Measurements from ENCODE around the gene ZBTB46.

Gene ZBTB46

DNA sequence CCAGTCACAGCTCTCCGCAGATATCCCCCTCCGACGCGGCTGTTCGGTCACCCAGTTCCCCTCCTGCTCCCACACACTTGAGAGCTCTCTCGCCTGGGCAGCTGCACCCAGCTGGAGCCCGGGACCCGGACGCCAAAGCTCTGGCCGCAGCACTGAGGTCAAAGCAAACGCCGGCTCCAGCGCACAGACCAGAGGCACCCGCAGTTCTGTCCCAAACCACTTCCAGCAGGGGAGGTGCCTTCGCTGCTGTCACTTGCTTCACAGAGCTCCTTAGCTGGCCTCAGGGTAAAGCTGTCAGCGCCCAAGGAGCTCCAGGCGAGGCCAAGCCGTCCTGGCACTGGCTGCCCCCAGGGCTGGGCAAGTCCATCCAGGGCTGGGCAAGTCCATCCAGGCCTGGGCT lies 63.6 kb downstream of the ZBTB46 start:
- peaks cover 59% of the 10 kb centered on the region for H3K36me3 Mint-ChIP-seq (ENCODE audit: low read depth)
- no peak overlapping the region for H3K4me3 Mint-ChIP-seq
- H3K27me3 Mint-ChIP-seq (ENCODE audit: low read depth) = no peaks in the 10 kb centered on the region
- TF ChIP-seq, protein P1, sequence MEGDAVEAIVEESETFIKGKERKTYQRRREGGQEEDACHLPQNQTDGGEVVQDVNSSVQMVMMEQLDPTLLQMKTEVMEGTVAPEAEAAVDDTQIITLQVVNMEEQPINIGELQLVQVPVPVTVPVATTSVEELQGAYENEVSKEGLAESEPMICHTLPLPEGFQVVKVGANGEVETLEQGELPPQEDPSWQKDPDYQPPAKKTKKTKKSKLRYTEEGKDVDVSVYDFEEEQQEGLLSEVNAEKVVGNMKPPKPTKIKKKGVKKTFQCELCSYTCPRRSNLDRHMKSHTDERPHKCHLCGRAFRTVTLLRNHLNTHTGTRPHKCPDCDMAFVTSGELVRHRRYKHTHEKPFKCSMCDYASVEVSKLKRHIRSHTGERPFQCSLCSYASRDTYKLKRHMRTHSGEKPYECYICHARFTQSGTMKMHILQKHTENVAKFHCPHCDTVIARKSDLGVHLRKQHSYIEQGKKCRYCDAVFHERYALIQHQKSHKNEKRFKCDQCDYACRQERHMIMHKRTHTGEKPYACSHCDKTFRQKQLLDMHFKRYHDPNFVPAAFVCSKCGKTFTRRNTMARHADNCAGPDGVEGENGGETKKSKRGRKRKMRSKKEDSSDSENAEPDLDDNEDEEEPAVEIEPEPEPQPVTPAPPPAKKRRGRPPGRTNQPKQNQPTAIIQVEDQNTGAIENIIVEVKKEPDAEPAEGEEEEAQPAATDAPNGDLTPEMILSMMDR (IDR thresholded peaks at IDR 0.05; ENCODE audit: unreplicated experiment in 3 of 3) = no peak
- H3K9me3 Mint-ChIP-seq = no peaks in the 10 kb centered on the region
- no peaks in the 10 kb centered on the region for H3K4me1 Mint-ChIP-seq
- no peak overlapping the region for H3K27ac Mint-ChIP-seq

DNA sequence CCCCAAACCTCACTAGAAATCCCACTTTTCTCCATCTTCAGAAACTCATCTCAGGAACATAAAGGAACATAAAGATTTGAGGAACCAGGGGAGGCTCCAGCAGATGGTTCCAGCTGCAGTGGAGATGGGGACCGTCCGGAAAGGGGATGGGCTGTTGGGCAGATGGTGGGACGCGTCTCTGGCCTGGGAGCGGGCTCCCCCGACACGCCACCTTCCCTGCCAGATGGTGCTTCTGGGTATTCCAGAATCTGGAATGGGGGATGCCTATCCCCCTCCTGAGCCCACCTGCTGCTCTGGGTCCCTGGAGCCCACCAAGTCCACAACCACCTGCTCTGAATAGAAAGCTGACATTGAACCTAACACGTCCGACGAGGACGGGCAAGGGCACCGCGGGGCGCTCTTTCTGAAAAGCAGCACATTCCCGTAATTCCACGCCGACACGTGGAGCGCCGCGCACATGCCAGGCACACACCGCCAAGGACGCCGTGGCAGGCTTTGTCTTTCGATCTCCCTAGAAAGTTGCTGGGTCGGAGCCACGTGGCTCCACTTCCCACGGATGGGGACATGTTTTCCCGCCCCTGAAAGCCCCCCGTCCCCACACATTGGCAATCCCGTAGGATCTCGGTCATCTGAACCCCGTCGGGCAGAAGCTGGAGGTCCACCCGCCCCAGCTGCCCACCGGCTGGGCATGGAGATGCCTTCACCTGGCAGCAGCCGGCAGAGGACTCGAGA lies 64.2 kb downstream of the ZBTB46 start:
- no peaks in the 10 kb centered on the region for H3K4me1 Mint-ChIP-seq
- H3K9me3 Mint-ChIP-seq = no peaks in the 10 kb centered on the region
- peaks cover 64% of the 10 kb centered on the region for H3K36me3 Mint-ChIP-seq (ENCODE audit: low read depth)
- no peaks in the 10 kb centered on the region for H3K27me3 Mint-ChIP-seq (ENCODE audit: low read depth)
- H3K4me3 Mint-ChIP-seq = no peak overlapping the region
- H3K27ac Mint-ChIP-seq = no peak overlapping the region
- TF ChIP-seq, protein P1 (IDR thresholded peaks at IDR 0.05; ENCODE audit: unreplicated experiment in 3 of 3) = no peak

DNA sequence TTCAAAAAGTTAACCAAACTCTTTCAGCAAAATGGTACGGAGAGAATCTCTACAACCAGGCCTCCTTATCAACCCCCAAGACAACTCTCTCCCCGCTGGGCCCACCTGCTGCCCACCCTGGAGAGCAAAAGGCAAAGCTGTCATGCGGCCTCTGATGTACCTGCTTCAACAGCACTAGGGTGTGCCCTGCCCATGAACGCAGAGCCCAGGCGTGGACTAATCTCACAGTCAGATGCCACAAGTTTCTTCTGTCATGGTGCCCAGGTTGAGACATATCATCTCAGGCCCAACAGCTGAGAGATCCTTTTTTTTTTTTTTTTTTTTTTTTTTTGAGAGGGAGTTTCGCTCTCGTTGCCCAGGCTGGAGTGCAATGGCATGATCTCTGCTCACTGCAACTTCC lies 65.2 kb downstream of the ZBTB46 start:
- H3K36me3 Mint-ChIP-seq (ENCODE audit: low read depth) = peaks cover 71% of the 10 kb centered on the region
- TF ChIP-seq, protein P1 (IDR thresholded peaks at IDR 0.05; ENCODE audit: unreplicated experiment in 3 of 3) = no peak
- H3K9me3 Mint-ChIP-seq = no peaks in the 10 kb centered on the region
- peaks cover 2% of the 10 kb centered on the region for H3K27me3 Mint-ChIP-seq (ENCODE audit: low read depth)
- no peaks in the 10 kb centered on the region for H3K4me1 Mint-ChIP-seq
- no peak overlapping the region for H3K27ac Mint-ChIP-seq
- no peak overlapping the region for H3K4me3 Mint-ChIP-seq

- Mint-ChIP-seq H3K27me3 (ENCODE audit: low read depth) (peaks cover 4% of the 10 kb centered on the region), H3K9me3 (no peaks in the 10 kb centered on the region), H3K4me1 (no peaks in the 10 kb centered on the region), H3K4me3 (no peak overlapping the region), H3K27ac (no peak overlapping the region), H3K36me3 (ENCODE audit: low read depth) (peaks cover 72% of the 10 kb centered on the region)
- TF ChIP-seq, protein P1 (IDR thresholded peaks at IDR 0.05; ENCODE audit: unreplicated experiment in 3 of 3) = no peak
These were observed 65.8 kb downstream of the ZBTB46 start for GRCh38 chr20:63765082-63765873.

DNA sequence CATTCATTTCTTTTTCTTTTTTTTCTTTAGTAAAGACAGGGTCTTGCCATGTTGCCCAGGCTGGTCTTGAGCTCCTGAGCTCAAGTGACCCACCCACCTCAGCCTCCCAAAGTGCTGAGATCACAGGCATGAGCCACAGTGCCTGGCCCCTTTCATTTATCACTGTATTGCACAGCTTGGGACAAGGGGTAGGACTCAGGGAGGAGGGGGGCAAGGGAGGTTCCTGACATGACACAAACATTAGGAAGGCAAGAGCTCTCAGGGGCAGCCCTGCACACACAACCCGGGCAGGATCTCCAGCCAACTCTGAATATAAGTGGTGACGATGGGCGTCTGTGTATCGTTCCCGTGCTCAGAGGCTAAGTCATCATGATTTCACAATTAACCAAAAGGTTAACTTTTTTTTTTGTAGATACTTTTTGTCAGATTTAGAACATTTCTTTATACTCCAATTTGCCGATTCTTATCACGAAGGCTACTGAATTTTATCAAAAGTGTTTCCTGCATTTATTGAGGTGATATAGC lies 71.6 kb downstream of the ZBTB46 start:
- Mint-ChIP-seq H3K9me3 (no peaks in the 10 kb centered on the region), H3K36me3 (ENCODE audit: low read depth) (peaks cover 64% of the 10 kb centered on the region), H3K4me1 (no peaks in the 10 kb centered on the region), H3K27me3 (ENCODE audit: low read depth) (peaks cover 4% of the 10 kb centered on the region), H3K4me3 (no peak overlapping the region), H3K27ac (no peak overlapping the region)
- TF ChIP-seq, protein P1 (IDR thresholded peaks at IDR 0.05; ENCODE audit: unreplicated experiment in 3 of 3) = no peak

Measured in nephron (organoid).